ENCODE measurements around the gene CACNA2D2.

CACNA2D2 gene

GRCh38 chr3:50450209-50450921, 53.1 kb downstream of the CACNA2D2 start:
- Mint-ChIP-seq H3K4me3 (peak overlapping the region; percentile 83), H3K27me3 (ENCODE audit: low read depth) (no peaks in the 10 kb centered on the region), H3K36me3 (ENCODE audit: low read depth) (no peaks in the 10 kb centered on the region), H3K4me1 (ENCODE audit: low read depth) (peaks cover 8% of the 10 kb centered on the region), H3K27ac (peak overlapping the region; percentile 92), H3K9me3 (no peaks in the 10 kb centered on the region)
- peak; percentile 73 for DNase-seq (ENCODE audit: low spot score)

GRCh38 chr3:50448752-50449539, 54.5 kb downstream of the CACNA2D2 start:
- Mint-ChIP-seq H3K36me3 (ENCODE audit: low read depth) (no peaks in the 10 kb centered on the region), H3K4me3 (peak overlapping the region; percentile 83), H3K9me3 (no peaks in the 10 kb centered on the region), H3K4me1 (ENCODE audit: low read depth) (peaks cover 8% of the 10 kb centered on the region), H3K27ac (peak overlapping the region; percentile 57), H3K27me3 (ENCODE audit: low read depth) (no peaks in the 10 kb centered on the region)
- DNase-seq (ENCODE audit: low spot score), result no peak

- no peaks in the 10 kb centered on the region for H3K9me3 Mint-ChIP-seq
- no peaks in the 10 kb centered on the region for H3K36me3 Mint-ChIP-seq (ENCODE audit: low read depth)
- peaks cover 8% of the 10 kb centered on the region for H3K4me1 Mint-ChIP-seq (ENCODE audit: low read depth)
- H3K27me3 Mint-ChIP-seq (ENCODE audit: low read depth), result no peaks in the 10 kb centered on the region
- DNase-seq (ENCODE audit: low spot score), result no peak
- no peak overlapping the region for H3K27ac Mint-ChIP-seq
- H3K4me3 Mint-ChIP-seq, result no peak overlapping the region
Observed at GRCh38 chr3:50447290-50447840, 56.1 kb downstream of the CACNA2D2 start.

GRCh38 chr3:50445919-50446318, 57.5 kb downstream of the CACNA2D2 start:
- H3K36me3 Mint-ChIP-seq (ENCODE audit: low read depth), result no peaks in the 10 kb centered on the region
- H3K9me3 Mint-ChIP-seq, result no peaks in the 10 kb centered on the region
- H3K4me3 Mint-ChIP-seq, result no peak overlapping the region
- no peaks in the 10 kb centered on the region for H3K27me3 Mint-ChIP-seq (ENCODE audit: low read depth)
- H3K27ac Mint-ChIP-seq, result no peak overlapping the region
- no peak for DNase-seq (ENCODE audit: low spot score)
- H3K4me1 Mint-ChIP-seq (ENCODE audit: low read depth), result peaks cover 8% of the 10 kb centered on the region

- Mint-ChIP-seq H3K27me3 (ENCODE audit: low read depth) (no peaks in the 10 kb centered on the region), H3K27ac (no peak overlapping the region), H3K36me3 (ENCODE audit: low read depth) (no peaks in the 10 kb centered on the region), H3K4me3 (no peak overlapping the region), H3K4me1 (ENCODE audit: low read depth) (peaks cover 4% of the 10 kb centered on the region), H3K9me3 (no peaks in the 10 kb centered on the region)
- DNase-seq (ENCODE audit: low spot score), result no peak
Observed at GRCh38 chr3:50444782-50445181, 58.7 kb downstream of the CACNA2D2 start.

GRCh38 chr3:50444213-50444612, 59.2 kb downstream of the CACNA2D2 start:
- Mint-ChIP-seq H3K4me3 (no peak overlapping the region), H3K27ac (no peak overlapping the region)

GRCh38 chr3:50442945-50443579, 60.4 kb downstream of the CACNA2D2 start:
- no peak for DNase-seq (ENCODE audit: low spot score)
- H3K27ac Mint-ChIP-seq, result no peak overlapping the region
- no peaks in the 10 kb centered on the region for H3K36me3 Mint-ChIP-seq (ENCODE audit: low read depth)
- no peaks in the 10 kb centered on the region for H3K4me1 Mint-ChIP-seq (ENCODE audit: low read depth)
- H3K4me3 Mint-ChIP-seq, result no peak overlapping the region
- no peaks in the 10 kb centered on the region for H3K27me3 Mint-ChIP-seq (ENCODE audit: low read depth)
- no peaks in the 10 kb centered on the region for H3K9me3 Mint-ChIP-seq

More at GRCh38 chr3:50444213-50444612, 59.2 kb downstream of the CACNA2D2 start:
- Mint-ChIP-seq H3K27me3 (ENCODE audit: low read depth) (no peaks in the 10 kb centered on the region), H3K4me1 (ENCODE audit: low read depth) (peaks cover 2% of the 10 kb centered on the region), H3K9me3 (no peaks in the 10 kb centered on the region), H3K36me3 (ENCODE audit: low read depth) (no peaks in the 10 kb centered on the region)
- DNase-seq (ENCODE audit: low spot score), result no peak

- Mint-ChIP-seq H3K4me1 (ENCODE audit: low read depth) (no peaks in the 10 kb centered on the region), H3K9me3 (no peaks in the 10 kb centered on the region), H3K27ac (no peak overlapping the region), H3K27me3 (ENCODE audit: low read depth) (no peaks in the 10 kb centered on the region), H3K4me3 (no peak overlapping the region), H3K36me3 (ENCODE audit: low read depth) (no peaks in the 10 kb centered on the region)
- DNase-seq (ENCODE audit: low spot score), result no peak
Observed at GRCh38 chr3:50441424-50442217, 61.8 kb downstream of the CACNA2D2 start.

DNA sequence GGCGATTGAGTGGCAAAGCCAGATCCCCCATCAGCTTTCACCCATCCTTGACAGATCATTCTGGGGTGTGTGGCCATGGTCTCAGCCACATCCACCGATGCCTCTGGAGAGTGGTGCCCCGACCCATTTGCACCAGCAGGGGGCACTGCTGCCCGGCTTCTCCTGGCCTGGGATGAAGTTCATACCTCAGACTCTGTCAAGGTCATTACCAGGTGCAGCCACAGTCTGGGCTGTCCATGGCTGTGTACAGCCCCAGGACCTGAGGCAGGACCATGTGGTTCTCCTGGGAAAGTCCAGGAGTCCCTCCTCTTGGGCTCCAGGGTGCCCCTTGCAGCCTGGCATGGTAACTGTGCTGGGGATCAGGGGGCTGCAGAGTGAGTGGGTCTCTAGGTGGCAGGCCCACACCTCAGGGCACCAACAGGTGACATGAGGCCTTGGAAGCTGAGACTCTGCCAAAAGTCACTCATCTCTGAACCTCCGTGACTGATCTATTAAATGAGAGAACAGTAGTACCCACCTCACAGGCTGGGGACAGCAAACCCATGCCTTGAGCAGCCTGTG, 67.2 kb downstream of the CACNA2D2 start:
- Mint-ChIP-seq H3K4me3 (no peak overlapping the region), H3K27ac (no peak overlapping the region), H3K9me3 (no peaks in the 10 kb centered on the region), H3K36me3 (ENCODE audit: low read depth) (no peaks in the 10 kb centered on the region), H3K4me1 (ENCODE audit: low read depth) (peaks cover 5% of the 10 kb centered on the region), H3K27me3 (ENCODE audit: low read depth) (no peaks in the 10 kb centered on the region)
- DNase-seq (ENCODE audit: low spot score), result peak; percentile 64

DNA sequence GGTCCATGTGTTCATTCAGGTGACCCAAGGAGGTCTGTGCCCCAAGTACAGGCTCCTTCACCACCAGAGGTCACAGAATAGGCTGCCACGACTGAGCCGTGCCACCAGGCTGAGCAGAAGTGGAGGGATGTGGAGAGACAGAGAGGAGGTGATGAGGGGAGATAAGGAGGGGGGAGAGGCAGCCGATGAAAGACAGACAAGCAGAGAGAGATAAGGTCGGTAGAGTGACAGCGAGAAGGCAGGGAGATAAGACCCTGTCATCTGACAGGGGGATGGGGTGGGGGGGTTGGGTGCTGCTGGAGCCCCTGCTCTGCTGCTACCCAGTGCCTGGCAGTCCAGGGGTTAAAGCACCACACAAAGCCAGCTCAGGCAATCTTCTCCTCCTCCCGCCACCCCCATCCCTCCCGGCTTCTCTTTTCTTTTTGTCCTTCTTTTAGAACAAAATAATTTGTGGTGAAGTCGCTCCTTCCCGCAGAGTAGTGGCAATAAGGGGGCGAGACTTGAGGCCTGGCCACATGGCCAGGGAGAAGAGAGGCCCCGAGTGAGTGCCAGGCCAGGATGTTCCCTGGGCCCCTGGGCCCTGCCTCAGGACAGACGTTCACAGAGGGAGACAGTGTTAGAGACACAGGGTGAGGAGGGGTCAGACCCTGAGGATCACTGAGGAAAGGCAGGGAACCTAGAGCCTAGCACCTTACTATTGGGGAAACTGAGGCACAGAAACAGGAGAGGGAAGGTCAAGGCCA, 67.9 kb downstream of the CACNA2D2 start:
- Mint-ChIP-seq H3K9me3 (no peaks in the 10 kb centered on the region), H3K4me1 (ENCODE audit: low read depth) (peaks cover 5% of the 10 kb centered on the region), H3K4me3 (no peak overlapping the region), H3K36me3 (ENCODE audit: low read depth) (no peaks in the 10 kb centered on the region), H3K27ac (no peak overlapping the region), H3K27me3 (ENCODE audit: low read depth) (no peaks in the 10 kb centered on the region)
- no peak for DNase-seq (ENCODE audit: low spot score)

DNA sequence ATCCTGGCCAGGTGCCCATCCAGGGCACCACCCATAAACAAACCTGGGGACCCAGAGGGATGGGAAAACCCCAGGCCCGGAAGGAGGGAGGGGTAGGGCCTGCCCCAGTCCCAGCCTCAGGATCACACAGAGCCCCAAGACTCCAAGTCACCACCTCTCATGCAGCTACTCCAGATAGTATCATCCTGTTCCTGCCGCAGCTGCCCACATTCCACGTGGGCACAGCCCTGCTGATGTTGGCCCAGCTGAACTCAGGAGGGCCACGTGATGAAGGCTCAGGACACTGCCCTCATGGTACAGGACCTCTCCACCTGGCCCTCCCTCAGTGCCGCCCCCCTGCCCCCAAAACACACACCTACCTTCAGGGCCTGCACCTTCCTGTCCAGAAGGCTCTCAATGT, 69.5 kb downstream of the CACNA2D2 start:
- no peak for DNase-seq (ENCODE audit: low spot score)
- no peaks in the 10 kb centered on the region for H3K27me3 Mint-ChIP-seq (ENCODE audit: low read depth)
- no peaks in the 10 kb centered on the region for H3K36me3 Mint-ChIP-seq (ENCODE audit: low read depth)
- H3K4me1 Mint-ChIP-seq (ENCODE audit: low read depth), result peaks cover 5% of the 10 kb centered on the region
- H3K9me3 Mint-ChIP-seq, result no peaks in the 10 kb centered on the region
- H3K4me3 Mint-ChIP-seq, result no peak overlapping the region
- no peak overlapping the region for H3K27ac Mint-ChIP-seq

- DNase-seq (ENCODE audit: low spot score), result no peak
- H3K9me3 Mint-ChIP-seq, result no peaks in the 10 kb centered on the region
- H3K36me3 Mint-ChIP-seq (ENCODE audit: low read depth), result no peaks in the 10 kb centered on the region
- no peaks in the 10 kb centered on the region for H3K27me3 Mint-ChIP-seq (ENCODE audit: low read depth)
- no peak overlapping the region for H3K4me3 Mint-ChIP-seq
- no peak overlapping the region for H3K27ac Mint-ChIP-seq
- peaks cover 4% of the 10 kb centered on the region for H3K4me1 Mint-ChIP-seq (ENCODE audit: low read depth)
Observed at GRCh38 chr3:50430950-50431435, 72.4 kb downstream of the CACNA2D2 start.
